ENCODE data around the gene USP13.

DNA sequence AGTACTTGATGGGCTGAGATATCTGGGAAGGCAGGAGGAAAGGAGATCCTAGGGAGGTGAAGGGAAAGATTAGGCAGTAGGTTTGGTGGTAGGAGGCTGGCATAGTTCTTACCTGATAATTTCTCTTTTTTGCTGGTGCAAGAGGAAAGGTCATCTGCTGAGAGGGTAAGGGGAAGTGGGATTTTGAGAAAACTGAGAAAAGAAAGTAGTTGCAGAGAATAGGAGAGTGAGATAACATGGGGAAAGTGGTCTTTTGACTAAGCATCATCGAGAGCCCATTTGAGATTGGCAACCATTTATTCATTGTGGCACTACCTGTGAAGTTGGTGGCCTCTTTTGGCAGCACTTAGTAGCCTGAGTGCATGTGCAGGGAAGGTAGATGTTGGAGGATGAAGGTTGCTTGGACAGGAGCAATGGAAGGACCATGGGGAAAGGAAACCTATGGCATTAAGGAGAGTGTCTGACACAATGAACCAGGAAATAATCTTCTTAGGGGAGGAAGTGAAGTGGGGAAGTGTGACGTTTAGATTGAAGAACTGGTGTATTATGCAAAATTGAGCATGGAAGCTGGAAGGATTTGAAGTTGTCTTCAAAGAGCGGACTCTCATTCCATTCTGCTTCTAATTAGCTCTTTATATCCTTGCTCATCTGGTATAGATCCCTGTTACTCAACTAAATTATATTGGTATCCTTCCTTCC lies 21.9 kb upstream of the USP13 start:
- TF ChIP-seq ZNF274 (IDR thresholded peaks at IDR 0.05; ENCODE audit: low read depth, low read length) (no peak), YY1 (IDR thresholded peaks at IDR 0.05; ENCODE audit: insufficient read depth, insufficient read length) (no peak)
